NT2/D1 (cell line): Measurements from ENCODE around the gene UGT2B15.
"Not testable (repeated sequence)": the region's sequence is repeated elsewhere in the genome, so short reads cannot be mapped to it uniquely, and the experiment has no call there.

Source experiments
- YY1 ChIP-seq: IDR thresholded peaks from 2 replicates; pipeline ENCODE4 v1.6.1; 2011; ENCODE audit not compliant: insufficient read length, insufficient read depth
- ZNF274 ChIP-seq: IDR thresholded peaks from 2 replicates; pipeline ENCODE4 v1.6.1; 2011; ENCODE audit warnings: mild to moderate bottlenecking, low read depth, low read length

GRCh38 chr4:68664721-68665120, 5.7 kb downstream of the UGT2B15 start:
- TF ChIP-seq ZNF274, YY1: not testable (repeated sequence)
